Measurements from ENCODE around the gene RTN4RL2. TPM values are rescaled to one million over a fixed set of nuclear protein-coding genes. Genes with fewer than 3 reads are reported as not detected.

RTN4RL2 gene
- total and polyA plus RNA-seq, 10 of the 15 experiments (the other 5 are each of a cell fraction or from before 2014, with no cell fraction given), result 0.14 to 1.1 (median 0.52) TPM; not detected in 4

DNA sequence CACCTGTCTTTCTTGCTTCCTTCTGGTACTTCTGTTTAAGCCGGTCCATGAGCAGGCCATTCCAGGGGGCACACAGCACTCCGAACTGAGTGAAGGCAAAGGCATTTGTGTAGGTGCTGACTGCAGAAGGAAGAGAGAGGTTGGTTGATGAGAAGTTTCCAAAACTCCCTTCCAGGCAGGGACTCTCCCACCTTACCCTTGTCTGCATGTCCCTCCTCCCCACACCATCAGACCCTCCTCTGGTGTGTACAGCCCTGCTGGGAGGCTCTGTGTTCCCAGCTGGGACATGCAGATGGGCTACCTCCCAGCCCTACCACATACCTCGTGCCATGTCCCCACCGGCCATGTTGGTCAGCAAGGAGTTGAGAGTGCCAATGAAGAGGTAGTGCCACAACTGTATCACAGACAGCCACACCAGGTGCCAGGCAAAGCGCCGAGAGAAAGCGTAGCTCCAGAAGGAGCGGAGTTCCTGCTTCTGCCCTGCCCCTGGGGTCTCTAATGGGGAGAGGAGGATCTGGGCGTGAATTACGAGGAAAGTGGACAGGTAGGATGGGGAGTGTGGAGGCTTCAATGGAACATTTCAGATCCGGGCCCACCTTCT lies 45.6 kb upstream of the RTN4RL2 start (continued):
- TF ChIP-seq, protein P1, sequence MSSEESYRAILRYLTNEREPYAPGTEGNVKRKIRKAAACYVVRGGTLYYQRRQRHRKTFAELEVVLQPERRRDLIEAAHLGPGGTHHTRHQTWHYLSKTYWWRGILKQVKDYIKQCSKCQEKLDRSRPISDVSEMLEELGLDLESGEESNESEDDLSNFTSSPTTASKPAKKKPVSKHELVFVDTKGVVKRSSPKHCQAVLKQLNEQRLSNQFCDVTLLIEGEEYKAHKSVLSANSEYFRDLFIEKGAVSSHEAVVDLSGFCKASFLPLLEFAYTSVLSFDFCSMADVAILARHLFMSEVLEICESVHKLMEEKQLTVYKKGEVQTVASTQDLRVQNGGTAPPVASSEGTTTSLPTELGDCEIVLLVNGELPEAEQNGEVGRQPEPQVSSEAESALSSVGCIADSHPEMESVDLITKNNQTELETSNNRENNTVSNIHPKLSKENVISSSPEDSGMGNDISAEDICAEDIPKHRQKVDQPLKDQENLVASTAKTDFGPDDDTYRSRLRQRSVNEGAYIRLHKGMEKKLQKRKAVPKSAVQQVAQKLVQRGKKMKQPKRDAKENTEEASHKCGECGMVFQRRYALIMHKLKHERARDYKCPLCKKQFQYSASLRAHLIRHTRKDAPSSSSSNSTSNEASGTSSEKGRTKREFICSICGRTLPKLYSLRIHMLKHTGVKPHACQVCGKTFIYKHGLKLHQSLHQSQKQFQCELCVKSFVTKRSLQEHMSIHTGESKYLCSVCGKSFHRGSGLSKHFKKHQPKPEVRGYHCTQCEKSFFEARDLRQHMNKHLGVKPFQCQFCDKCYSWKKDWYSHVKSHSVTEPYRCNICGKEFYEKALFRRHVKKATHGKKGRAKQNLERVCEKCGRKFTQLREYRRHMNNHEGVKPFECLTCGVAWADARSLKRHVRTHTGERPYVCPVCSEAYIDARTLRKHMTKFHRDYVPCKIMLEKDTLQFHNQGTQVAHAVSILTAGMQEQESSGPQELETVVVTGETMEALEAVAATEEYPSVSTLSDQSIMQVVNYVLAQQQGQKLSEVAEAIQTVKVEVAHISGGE (CRISPR knock-in tag; IDR thresholded peaks at IDR 0.05), result no peak
- TF ChIP-seq GABPA (IDR thresholded peaks at IDR 0.05; ENCODE audit: low read depth), result no peak
- no peak for TF ChIP-seq EGR1 (IDR thresholded peaks at IDR 0.05; ENCODE audit: borderline replicate concordance in 1 of 2, low read depth in 2 of 2, low read length in 2 of 2)
- no peak for TF ChIP-seq BMI1 (IDR thresholded peaks at IDR 0.05; ENCODE audit: borderline replicate concordance)
- TF ChIP-seq, protein P2, sequence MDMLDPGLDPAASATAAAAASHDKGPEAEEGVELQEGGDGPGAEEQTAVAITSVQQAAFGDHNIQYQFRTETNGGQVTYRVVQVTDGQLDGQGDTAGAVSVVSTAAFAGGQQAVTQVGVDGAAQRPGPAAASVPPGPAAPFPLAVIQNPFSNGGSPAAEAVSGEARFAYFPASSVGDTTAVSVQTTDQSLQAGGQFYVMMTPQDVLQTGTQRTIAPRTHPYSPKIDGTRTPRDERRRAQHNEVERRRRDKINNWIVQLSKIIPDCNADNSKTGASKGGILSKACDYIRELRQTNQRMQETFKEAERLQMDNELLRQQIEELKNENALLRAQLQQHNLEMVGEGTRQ (IDR thresholded peaks at IDR 0.05; ENCODE audit: borderline replicate concordance, low read depth, low read length), result no peak

DNA sequence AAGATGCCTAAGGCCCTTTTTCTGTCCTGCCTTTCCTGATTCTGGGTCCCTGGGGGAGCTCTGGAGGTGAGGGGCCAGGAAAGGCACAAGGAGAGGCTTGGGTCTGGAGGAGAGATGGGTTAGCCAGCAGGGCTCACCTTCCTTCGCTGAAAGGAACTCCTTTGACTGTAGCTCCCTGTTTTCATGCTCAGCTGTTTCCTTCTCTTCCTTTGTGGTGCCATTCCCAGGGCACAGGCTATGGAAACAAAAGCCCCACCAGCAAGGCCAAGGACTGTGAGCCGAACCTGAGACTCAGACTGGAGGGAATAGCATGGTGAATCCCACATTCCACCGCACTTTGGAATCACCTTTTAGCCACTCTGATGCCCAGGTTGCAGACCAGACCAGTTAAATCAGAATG lies 43.9 kb upstream of the RTN4RL2 start:
- ATAC-seq (no peak), DNase-seq (ENCODE audit: low read depth, low spot score) (no peak), FAIRE-seq (no peak)
- peaks cover 36 to 77% of the 10 kb centered on the region in 2 experiments for H3K36me3 ChIP-seq (ENCODE audit: control insufficient read depth in 2 of 2, insufficient read depth in 2 of 2, low read length in 1 of 2)
- in situ Hi-C loops (cut with MboI), result no loop called here
- H3K9me3 ChIP-seq (replicated peaks; ENCODE audit: control insufficient read depth, insufficient read depth, low read length), result no peaks in the 10 kb centered on the region; the same call in 2 of the 3 replicates
- WGBS (ENCODE audit: insufficient coverage, insufficient replicate concordance, low lambda C conversion rate, missing lambda C conversion rate), result 100% methylated on average over 3 of the region's 3 CpGs
- no peaks in the 10 kb centered on the region for H3K27me3 ChIP-seq (replicated peaks in 1 of 2; ENCODE audit: control insufficient read depth in 2 of 2, insufficient read depth in 2 of 2, low read length in 1 of 2)
- no peak overlapping the region for H3K27ac ChIP-seq (ENCODE audit: control insufficient read depth, insufficient read depth)
- ChIA-PET POLR2A (interaction anchor here (1.2 to 4.4 kb wide), 2 partner anchors 9 to 14 kb away, joined by 4 to 22 read pairs; no protein-coding TSS in a partner anchor), SMC1A (ENCODE audit: uncharacterized antibody, unreplicated experiment) (interaction anchor here (1.1 to 1.5 kb wide), 2 partner anchors 8 to 23 kb away, joined by 3 to 4 read pairs; no protein-coding TSS in a partner anchor), RAD21 (ENCODE audit: unreplicated experiment) (interaction anchor here (0.7 to 1.0 kb wide), 2 partner anchors 11 to 42 kb away, joined by 3 to 4 read pairs; no protein-coding TSS in a partner anchor), CTCF (interaction anchor here (0.5 to 2.0 kb wide), 5 partner anchors 9 to 94 kb away, joined by 3 to 6 read pairs (median 3); no protein-coding TSS in a partner anchor)
- no peak overlapping the region for H3K9ac ChIP-seq (ENCODE audit: control insufficient read depth, insufficient read depth, low read length)
- H3K4me3 ChIP-seq, result no peak overlapping the region
- no TSS peak for BruUV-seq (replicated peaks)
- H3K4me2 ChIP-seq (ENCODE audit: control insufficient read depth, insufficient read depth), result no peak overlapping the region
- H4K20me1 ChIP-seq (ENCODE audit: control insufficient read depth, insufficient read depth), result peaks cover 3% of the 10 kb centered on the region
- H3K79me2 ChIP-seq (ENCODE audit: control insufficient read depth, insufficient read depth, low read length), result peaks cover 47% of the 10 kb centered on the region
- no peak overlapping the region for H2AFZ ChIP-seq (ENCODE audit: control insufficient read depth, low read depth, low read length)
- H3K4me1 ChIP-seq (ENCODE audit: control insufficient read depth, insufficient read depth, low read length), result peaks cover 22% of the 10 kb centered on the region
- intact Hi-C loops (cut with micrococcal nuclease; ENCODE audit: unreplicated experiment), result no loop called here
- TF ChIP-seq YBX1 (IDR thresholded peaks at IDR 0.05) (no peak), RB1 (IDR thresholded peaks at IDR 0.05; ENCODE audit: borderline replicate concordance) (no peak)
- TF ChIP-seq, protein P3, sequence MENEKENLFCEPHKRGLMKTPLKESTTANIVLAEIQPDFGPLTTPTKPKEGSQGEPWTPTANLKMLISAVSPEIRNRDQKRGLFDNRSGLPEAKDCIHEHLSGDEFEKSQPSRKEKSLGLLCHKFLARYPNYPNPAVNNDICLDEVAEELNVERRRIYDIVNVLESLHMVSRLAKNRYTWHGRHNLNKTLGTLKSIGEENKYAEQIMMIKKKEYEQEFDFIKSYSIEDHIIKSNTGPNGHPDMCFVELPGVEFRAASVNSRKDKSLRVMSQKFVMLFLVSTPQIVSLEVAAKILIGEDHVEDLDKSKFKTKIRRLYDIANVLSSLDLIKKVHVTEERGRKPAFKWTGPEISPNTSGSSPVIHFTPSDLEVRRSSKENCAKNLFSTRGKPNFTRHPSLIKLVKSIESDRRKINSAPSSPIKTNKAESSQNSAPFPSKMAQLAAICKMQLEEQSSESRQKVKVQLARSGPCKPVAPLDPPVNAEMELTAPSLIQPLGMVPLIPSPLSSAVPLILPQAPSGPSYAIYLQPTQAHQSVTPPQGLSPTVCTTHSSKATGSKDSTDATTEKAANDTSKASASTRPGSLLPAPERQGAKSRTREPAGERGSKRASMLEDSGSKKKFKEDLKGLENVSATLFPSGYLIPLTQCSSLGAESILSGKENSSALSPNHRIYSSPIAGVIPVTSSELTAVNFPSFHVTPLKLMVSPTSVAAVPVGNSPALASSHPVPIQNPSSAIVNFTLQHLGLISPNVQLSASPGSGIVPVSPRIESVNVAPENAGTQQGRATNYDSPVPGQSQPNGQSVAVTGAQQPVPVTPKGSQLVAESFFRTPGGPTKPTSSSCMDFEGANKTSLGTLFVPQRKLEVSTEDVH (IDR thresholded peaks at IDR 0.05; ENCODE audit: low read depth, partially characterized antibody), result no peak
- TF ChIP-seq, protein P4, sequence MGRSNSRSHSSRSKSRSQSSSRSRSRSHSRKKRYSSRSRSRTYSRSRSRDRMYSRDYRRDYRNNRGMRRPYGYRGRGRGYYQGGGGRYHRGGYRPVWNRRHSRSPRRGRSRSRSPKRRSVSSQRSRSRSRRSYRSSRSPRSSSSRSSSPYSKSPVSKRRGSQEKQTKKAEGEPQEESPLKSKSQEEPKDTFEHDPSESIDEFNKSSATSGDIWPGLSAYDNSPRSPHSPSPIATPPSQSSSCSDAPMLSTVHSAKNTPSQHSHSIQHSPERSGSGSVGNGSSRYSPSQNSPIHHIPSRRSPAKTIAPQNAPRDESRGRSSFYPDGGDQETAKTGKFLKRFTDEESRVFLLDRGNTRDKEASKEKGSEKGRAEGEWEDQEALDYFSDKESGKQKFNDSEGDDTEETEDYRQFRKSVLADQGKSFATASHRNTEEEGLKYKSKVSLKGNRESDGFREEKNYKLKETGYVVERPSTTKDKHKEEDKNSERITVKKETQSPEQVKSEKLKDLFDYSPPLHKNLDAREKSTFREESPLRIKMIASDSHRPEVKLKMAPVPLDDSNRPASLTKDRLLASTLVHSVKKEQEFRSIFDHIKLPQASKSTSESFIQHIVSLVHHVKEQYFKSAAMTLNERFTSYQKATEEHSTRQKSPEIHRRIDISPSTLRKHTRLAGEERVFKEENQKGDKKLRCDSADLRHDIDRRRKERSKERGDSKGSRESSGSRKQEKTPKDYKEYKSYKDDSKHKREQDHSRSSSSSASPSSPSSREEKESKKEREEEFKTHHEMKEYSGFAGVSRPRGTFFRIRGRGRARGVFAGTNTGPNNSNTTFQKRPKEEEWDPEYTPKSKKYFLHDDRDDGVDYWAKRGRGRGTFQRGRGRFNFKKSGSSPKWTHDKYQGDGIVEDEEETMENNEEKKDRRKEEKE (IDR thresholded peaks at IDR 0.05), result no peak

Data from GM12878 (cell line).